ENCODE measurements around the gene ACKR3.

ACKR3 gene

DNA sequence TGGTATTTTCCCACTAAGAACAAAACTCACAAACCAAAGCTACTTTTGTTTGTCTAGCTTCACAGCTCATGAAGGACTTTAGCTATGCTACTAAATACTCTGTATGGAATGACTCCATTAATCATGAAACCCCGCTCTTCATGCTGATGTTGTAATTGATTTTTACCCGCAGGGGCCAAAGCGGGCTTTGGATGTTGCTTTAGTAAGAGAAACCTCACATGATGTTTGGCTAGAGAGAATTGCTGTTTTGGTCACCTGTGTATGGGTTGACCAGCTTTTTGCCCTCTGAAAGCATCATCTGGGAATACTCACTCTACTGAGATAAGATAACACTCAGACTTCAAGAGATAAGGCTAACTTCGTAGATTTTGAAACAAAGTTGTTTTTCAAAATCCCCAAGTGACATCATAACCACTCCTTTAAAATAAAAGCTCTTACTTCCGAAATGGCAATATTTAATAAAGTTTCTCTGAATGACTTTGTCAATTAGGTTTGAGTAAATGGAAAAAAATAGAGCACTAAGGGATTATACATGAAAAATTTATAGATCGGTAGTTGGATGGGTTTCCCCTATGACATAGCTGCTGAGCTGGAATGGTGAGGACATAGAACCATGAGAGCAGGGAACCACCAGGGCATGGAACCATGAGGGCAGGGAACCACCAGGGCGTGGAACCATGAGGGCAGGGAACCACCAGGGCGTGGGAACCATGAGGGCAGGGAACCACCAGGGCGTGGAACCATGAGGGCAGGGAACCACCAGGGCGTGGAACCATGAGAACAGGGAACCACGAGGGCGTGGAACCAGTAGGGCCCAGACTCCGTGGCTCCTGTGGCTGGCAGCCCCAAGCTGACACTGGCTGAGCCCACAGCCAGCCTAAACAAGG is 31.9 kb downstream of the ACKR3 start:
- no peak for DNase-seq (ENCODE audit: low read depth)
- no peak overlapping the region for H3K4me3 ChIP-seq (ENCODE audit: low read length)
- TF ChIP-seq, protein P1, sequence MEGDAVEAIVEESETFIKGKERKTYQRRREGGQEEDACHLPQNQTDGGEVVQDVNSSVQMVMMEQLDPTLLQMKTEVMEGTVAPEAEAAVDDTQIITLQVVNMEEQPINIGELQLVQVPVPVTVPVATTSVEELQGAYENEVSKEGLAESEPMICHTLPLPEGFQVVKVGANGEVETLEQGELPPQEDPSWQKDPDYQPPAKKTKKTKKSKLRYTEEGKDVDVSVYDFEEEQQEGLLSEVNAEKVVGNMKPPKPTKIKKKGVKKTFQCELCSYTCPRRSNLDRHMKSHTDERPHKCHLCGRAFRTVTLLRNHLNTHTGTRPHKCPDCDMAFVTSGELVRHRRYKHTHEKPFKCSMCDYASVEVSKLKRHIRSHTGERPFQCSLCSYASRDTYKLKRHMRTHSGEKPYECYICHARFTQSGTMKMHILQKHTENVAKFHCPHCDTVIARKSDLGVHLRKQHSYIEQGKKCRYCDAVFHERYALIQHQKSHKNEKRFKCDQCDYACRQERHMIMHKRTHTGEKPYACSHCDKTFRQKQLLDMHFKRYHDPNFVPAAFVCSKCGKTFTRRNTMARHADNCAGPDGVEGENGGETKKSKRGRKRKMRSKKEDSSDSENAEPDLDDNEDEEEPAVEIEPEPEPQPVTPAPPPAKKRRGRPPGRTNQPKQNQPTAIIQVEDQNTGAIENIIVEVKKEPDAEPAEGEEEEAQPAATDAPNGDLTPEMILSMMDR (conservative IDR thresholded peaks at IDR 0.05; ENCODE audit: low read length), result no peak

DNA sequence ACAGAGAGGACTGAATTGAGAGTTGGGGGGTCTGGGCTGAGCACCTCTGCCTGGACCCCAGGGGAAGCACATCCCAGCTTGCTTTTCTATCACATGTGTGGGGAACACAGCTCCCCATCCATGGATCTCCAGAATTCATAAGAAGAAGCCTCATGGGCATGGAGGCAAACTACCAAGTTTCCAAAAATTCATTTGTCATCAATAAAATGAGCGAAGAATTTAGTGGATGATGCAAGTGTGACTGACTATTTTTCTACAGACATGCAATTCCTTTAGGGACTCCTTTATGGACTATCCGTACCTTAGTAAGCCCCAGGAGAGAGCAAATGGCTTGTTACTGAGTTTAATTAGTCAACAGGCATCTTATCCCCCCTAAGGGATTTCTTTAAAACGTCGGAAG is 33.1 kb downstream of the ACKR3 start:
- TF ChIP-seq, protein P1 (conservative IDR thresholded peaks at IDR 0.05; ENCODE audit: low read length), result no peak
- DNase-seq (ENCODE audit: low read depth), result no peak
- no peak overlapping the region for H3K4me3 ChIP-seq (ENCODE audit: low read length)

DNA sequence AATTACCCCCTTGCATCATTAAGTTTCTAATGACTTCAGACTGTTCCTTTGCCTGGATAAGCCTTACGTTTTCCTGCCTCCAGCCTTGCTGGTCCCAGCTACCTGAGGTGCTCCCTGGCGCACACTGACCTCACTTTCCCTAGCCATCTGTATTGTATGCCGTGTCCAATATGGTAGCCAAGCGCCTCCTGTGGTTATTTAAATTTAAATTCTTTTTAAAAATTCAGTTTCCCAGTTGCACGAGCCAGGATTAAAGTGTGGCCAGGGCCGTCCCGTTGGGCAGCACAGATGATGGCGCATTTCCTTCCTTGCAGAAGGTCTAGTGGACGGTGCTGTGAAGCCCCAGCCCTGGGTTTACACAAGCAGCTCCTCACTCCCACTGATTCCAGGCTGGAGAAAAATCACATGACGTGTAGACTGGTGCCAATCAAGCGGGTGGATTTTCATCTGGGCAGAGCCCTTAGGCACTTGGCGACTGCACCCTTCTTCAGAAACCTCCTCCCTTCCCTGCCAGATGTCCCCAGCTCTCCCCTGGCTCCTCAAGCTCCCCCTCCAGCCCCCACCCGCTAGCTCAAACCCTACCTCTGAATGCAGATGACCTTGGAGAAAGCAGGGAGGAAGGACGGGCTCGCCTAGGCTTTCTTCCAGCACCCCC is 33.9 kb downstream of the ACKR3 start:
- DNase-seq (ENCODE audit: low read depth), result no peak
- TF ChIP-seq, protein P1 (conservative IDR thresholded peaks at IDR 0.05; ENCODE audit: low read length), result no peak
- no peak overlapping the region for H3K4me3 ChIP-seq (ENCODE audit: low read length)

DNA sequence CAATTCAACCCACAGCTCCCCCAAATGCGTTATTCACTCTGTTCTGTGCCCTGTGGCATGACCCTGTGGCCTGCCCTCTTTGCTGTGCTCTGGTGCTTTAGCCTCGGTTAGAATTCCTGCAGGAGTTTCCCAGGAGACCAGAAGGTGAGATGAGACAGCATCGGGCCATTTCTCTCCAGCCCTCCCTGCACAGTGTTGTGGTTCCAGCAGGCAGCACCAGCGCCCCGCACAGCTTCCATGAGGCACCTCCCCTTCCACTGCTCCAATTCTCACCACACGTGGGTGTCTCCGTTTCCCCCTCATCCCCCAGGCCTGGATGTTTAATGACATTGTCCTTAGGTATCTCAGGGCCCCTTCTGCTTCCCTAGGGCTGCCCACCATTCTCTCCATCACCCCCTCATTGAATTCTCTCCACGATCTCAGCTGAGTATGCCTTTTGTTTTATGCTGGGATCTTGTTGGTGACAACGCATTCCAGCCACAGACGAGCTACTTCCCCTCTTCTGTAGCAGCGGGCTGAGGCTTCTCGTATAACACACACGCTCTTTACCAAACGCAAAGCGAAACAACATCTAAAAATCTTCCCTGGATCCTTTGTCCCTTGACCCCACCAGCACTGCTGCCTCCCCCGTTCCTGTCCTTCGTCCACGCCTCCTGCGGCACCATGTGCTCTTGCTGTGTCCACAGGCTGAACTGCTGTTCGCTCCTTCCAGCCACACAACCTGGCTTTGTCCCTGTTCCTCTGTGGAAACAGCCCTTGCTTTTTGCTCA is 35.1 kb downstream of the ACKR3 start:
- no peak for DNase-seq (ENCODE audit: low read depth)
- no peak overlapping the region for H3K4me3 ChIP-seq (ENCODE audit: low read length)
- TF ChIP-seq, protein P1 (conservative IDR thresholded peaks at IDR 0.05; ENCODE audit: low read length), result no peak

DNA sequence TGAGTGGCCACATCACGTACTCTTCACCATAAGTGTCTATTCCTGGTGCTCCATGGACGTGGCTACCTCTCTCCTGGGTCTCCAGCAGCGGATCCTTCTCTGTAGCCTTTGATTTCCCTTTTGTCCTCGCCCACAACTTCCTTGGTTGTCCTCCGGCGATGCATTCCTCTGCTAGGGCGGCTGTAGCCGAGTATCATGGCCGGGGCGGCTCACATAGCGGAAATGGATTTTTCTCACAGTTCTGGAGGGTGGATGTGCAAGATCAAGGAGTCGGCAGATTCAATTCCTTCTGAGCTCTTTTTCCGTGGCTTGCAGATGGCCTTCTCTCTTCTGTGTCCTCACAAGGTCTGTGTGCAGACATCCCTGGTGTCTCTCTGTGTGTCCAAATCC is 35.7 kb downstream of the ACKR3 start:
- TF ChIP-seq, protein P1 (conservative IDR thresholded peaks at IDR 0.05; ENCODE audit: low read length), result no peak
- no peak for DNase-seq (ENCODE audit: low read depth)
- no peak overlapping the region for H3K4me3 ChIP-seq (ENCODE audit: low read length)

DNA sequence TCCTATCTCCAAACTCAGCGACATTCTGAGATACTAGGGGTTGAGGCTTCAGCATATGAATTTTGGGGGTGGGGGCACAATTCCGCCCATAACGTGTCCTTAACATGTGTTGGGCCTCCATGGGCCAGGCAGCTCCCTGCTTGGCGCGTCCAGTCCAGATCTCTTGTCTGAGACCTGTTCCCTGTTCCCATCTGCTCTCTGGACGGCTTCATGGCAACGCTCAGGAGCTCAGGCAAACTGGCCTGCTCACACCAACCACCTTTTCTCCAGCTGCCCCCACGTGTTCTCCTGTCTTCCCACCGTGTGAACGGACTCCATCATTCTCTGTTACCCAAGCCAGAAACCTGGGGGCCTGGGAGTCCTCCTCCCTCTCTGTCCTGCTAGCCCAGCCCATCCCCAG is 36.4 kb downstream of the ACKR3 start:
- TF ChIP-seq, protein P1 (conservative IDR thresholded peaks at IDR 0.05; ENCODE audit: low read length), result no peak
- no peak for DNase-seq (ENCODE audit: low read depth)
- H3K4me3 ChIP-seq (ENCODE audit: low read length), result no peak overlapping the region
